ENCODE measurements around the gene FOXN3. TPM values are rescaled to one million over a fixed set of nuclear protein-coding genes. Genes with fewer than 3 reads are reported as not detected.

The FOXN3 gene
- total RNA-seq, 6 experiments from 2014 or later, result 41.5 to 74.2 (median 55.8) TPM

DNA sequence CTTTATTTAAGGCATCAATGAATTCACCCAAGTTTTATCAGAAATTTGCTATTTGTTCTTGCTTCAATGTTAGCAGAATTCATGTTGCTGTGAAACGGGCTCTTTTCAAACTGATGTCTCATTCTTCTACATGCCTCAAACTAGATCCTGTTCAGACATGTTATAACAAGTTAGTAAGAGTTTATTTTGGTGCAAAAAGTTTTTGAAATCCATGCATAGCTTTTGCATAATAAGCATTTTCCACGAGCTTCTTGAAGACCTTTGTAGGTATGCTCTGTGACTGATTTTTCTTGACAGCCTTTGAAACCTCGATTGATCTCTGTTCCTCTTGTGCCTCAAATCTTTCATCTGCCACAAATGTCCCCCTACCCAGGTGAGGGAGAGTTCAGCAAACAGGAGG is 275.2 kb downstream of the FOXN3 start:
- ATAC-seq (no peak), DNase-seq (no peak)
- Histone ChIP-seq H3K4me1 (no peaks in the 10 kb centered on the region), H3K9me3 (no peaks in the 10 kb centered on the region), H3K36me3 (no peaks in the 10 kb centered on the region), H3K27ac (no peak overlapping the region), H3K4me3 (no peak overlapping the region), H3K27me3 (no peaks in the 10 kb centered on the region)
- 56% methylated on average over 3 of the region's 3 CpGs for WGBS (ENCODE audit: insufficient coverage, low coverage, low lambda C conversion rate, missing lambda C conversion rate)
- intact Hi-C loops (cut with DNase I), result no loop called here
- TF ChIP-seq POLR2A (IDR thresholded peaks at IDR 0.05) (no peak), CTCF (IDR thresholded peaks at IDR 0.05) (no peak)

GRCh38 chr14:89140326-89140725 is 276.7 kb downstream of the FOXN3 start:
- TF ChIP-seq CTCF (IDR thresholded peaks at IDR 0.05) (no peak), POLR2A (IDR thresholded peaks at IDR 0.05) (no peak)
- H3K4me3 ChIP-seq, result no peak overlapping the region

DNA sequence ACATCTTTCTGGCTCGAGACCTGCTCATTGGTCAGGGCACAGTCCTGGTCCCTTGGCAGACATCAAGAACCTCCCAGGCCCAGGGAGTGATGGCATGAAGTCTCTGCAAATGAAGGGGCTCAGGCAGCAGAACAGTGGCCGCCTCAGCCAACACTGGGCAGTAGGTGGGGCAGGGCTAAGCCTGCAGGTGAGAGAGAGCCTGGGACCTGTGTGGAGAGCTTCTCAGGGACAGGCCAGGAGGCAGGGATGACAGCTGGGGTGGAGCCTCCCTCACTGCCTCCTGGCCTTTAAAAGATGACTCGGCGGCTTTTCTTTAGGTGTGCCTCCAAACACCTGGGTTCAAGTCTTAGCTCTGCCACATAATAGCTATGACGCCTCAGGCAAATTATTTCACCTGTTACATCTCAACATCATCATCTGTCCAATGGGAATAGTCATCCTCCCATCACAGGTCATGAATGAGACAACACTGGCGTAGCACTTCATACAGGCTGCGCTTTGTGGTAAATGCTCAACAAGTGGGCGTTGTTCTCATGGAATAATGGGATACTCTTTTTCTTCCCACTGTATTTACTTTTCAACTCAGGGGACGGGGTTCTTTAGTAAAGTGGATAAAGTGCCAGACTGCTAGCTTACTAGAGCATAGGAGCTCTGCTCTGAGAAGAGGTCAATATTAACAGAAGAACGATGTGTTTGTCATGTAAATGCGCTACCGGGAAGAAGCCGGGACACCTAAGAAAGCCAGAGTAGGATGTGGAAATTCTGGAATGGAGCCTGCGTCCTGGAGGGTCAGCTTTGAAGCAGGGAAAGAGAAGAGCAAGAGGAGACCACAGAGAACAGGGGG is 277.4 kb downstream of the FOXN3 start:
- DNase-seq, result no peak

More at GRCh38 chr14:89140326-89140725, 276.7 kb downstream of the FOXN3 start:
- no peaks in the 10 kb centered on the region for H3K36me3 ChIP-seq
- no peaks in the 10 kb centered on the region for H3K4me1 ChIP-seq
- no peak for DNase-seq
- no peak for ATAC-seq
- intact Hi-C loops (cut with DNase I), result no loop called here
- H3K9me3 ChIP-seq, result no peaks in the 10 kb centered on the region
- no peak overlapping the region for H3K27ac ChIP-seq
- no peaks in the 10 kb centered on the region for H3K27me3 ChIP-seq
- 39% methylated on average over 5 of the region's 5 CpGs for WGBS (ENCODE audit: insufficient coverage, low coverage, low lambda C conversion rate, missing lambda C conversion rate)

GRCh38 chr14:89138846-89139245 is 278.2 kb downstream of the FOXN3 start:
- H3K4me3 ChIP-seq, result no peak overlapping the region
- DNase-seq, result no peak
- no peaks in the 10 kb centered on the region for H3K4me1 ChIP-seq
- intact Hi-C loops (cut with DNase I), result no loop called here
- ATAC-seq, result no peak
- no peak overlapping the region for H3K27ac ChIP-seq
- H3K36me3 ChIP-seq, result no peaks in the 10 kb centered on the region
- no peaks in the 10 kb centered on the region for H3K9me3 ChIP-seq
- TF ChIP-seq CTCF (IDR thresholded peaks at IDR 0.05), result no peak
- TF ChIP-seq POLR2A (IDR thresholded peaks at IDR 0.05), result no peak
- WGBS (ENCODE audit: insufficient coverage, low coverage, low lambda C conversion rate, missing lambda C conversion rate), result no CpG with 5 or more reads among the region's 7 CpGs
- H3K27me3 ChIP-seq, result no peaks in the 10 kb centered on the region

More for the DNA sequence above, 277.4 kb downstream of the FOXN3 start:
- H3K4me1 ChIP-seq, result no peaks in the 10 kb centered on the region
- H3K27ac ChIP-seq, result no peak overlapping the region
- TF ChIP-seq CTCF (IDR thresholded peaks at IDR 0.05) (no peak), POLR2A (IDR thresholded peaks at IDR 0.05) (no peak)
- no peaks in the 10 kb centered on the region for H3K36me3 ChIP-seq
- H3K27me3 ChIP-seq, result no peaks in the 10 kb centered on the region
- no peaks in the 10 kb centered on the region for H3K9me3 ChIP-seq
- intact Hi-C loops (cut with DNase I), result no loop called here
- peak in 1 of 4 donors; percentile 23 for ATAC-seq
- 44% methylated on average over 9 of the region's 14 CpGs for WGBS (ENCODE audit: insufficient coverage, low coverage, low lambda C conversion rate, missing lambda C conversion rate)
- no peak overlapping the region for H3K4me3 ChIP-seq
